ENCODE results near the gene LIN7C. TPM values are rescaled to one million over a fixed set of nuclear protein-coding genes. Genes with fewer than 3 reads are reported as not detected.

Gene LIN7C
- polyA plus RNA-seq, 4 donors: 7.3 to 29.1 (median 11.3) TPM

GRCh38 chr11:27485930-27486773 is 20.4 kb downstream of the LIN7C start:
- peaks cover 0 to 14% (median 0%) of the 10 kb centered on the region in 3 donors for H3K36me3 ChIP-seq (ENCODE audit: control insufficient read depth in 3 of 3, insufficient read depth in 2 of 3, low read depth in 1 of 3, low read length in 3 of 3)
- no peak overlapping the region for H3K27ac ChIP-seq (ENCODE audit: low read depth in 1 of 3, low read length in 2 of 3)
- FAIRE-seq (peak; percentile 51), DNase-seq (peak; percentile 73 to 78)
- no peak overlapping the region for H3K4me3 ChIP-seq (ENCODE audit: low read depth in 1 of 3, low read length in 3 of 3)
- no peaks in the 10 kb centered on the region for H3K9me3 ChIP-seq (ENCODE audit: control insufficient read depth in 2 of 2, insufficient read depth in 1 of 2, low read depth in 1 of 2, low read length in 1 of 2)
- no peaks in the 10 kb centered on the region for H3K4me1 ChIP-seq (ENCODE audit: control insufficient read depth in 3 of 3, insufficient read depth in 2 of 3, low read depth in 1 of 3, low read length in 2 of 3)
- WGBS, 3 donors: 27 to 44% (median 29%) methylated on average over 4 of the region's 4 CpGs
- H3K27me3 ChIP-seq (ENCODE audit: control insufficient read depth in 3 of 3, insufficient read depth in 3 of 3, low read length in 3 of 3): no peaks in the 10 kb centered on the region

DNA sequence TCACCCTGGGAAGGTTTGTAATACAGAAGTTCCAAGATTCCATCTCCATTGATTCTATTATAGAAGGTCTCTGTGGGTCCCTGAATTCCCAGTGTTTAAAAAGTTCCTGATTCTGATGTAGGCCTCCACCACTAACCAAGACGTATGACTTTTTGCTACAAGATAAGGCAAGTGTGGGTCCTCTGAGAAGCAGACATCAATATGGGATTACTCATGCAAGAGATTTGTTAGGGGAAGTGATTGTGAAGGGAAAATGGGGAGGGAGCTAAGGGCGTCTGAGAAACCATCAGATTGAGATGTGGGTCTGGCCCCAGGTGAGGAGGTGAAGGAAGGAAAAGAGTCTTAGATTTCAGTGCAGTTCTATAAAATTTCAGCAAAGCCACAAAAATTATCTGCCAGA is 23.8 kb downstream of the LIN7C start:
- FAIRE-seq (no peak), DNase-seq (no peak)
- H3K27ac ChIP-seq (ENCODE audit: low read depth in 1 of 3, low read length in 2 of 3): no peak overlapping the region
- 89 to 96% (median 91%) methylated on average over 2 of the region's 2 CpGs for WGBS, 3 donors
- H3K4me3 ChIP-seq (ENCODE audit: low read depth in 1 of 3, low read length in 3 of 3): no peak overlapping the region
- H3K9me3 ChIP-seq (ENCODE audit: control insufficient read depth in 2 of 2, insufficient read depth in 1 of 2, low read depth in 1 of 2, low read length in 1 of 2): no peaks in the 10 kb centered on the region
- H3K27me3 ChIP-seq (ENCODE audit: control insufficient read depth in 3 of 3, insufficient read depth in 3 of 3, low read length in 3 of 3): no peaks in the 10 kb centered on the region
- no peaks in the 10 kb centered on the region for H3K4me1 ChIP-seq (ENCODE audit: control insufficient read depth in 3 of 3, insufficient read depth in 2 of 3, low read depth in 1 of 3, low read length in 2 of 3)
- no peaks in the 10 kb centered on the region for H3K36me3 ChIP-seq (ENCODE audit: control insufficient read depth in 3 of 3, insufficient read depth in 2 of 3, low read depth in 1 of 3, low read length in 3 of 3)

DNA sequence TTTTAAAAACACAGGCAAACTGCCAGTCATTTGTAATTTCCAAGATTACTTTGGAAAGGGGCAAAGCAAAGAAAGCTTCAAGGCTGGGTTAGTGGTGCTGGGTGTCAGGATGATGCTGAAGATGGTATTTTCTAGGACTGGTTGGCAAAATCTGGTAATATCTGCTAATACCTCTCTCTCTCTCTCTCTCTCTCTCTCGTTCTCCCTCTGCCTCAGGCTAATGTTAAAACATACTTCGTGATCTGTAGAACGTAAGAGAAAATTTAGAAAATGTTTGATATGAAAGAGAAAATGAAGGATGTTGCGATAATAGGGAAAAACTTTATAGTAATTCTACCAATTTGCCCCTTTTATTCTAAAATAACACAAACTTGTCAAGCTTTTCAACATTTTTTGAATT is 24.6 kb downstream of the LIN7C start:
- Histone ChIP-seq H3K4me1 (ENCODE audit: control insufficient read depth in 3 of 3, insufficient read depth in 2 of 3, low read depth in 1 of 3, low read length in 2 of 3) (no peaks in the 10 kb centered on the region), H3K9me3 (ENCODE audit: control insufficient read depth in 2 of 2, insufficient read depth in 1 of 2, low read depth in 1 of 2, low read length in 1 of 2) (no peaks in the 10 kb centered on the region), H3K27ac (ENCODE audit: low read depth in 1 of 3, low read length in 2 of 3) (no peak overlapping the region), H3K4me3 (ENCODE audit: low read depth in 1 of 3, low read length in 3 of 3) (no peak overlapping the region), H3K36me3 (ENCODE audit: control insufficient read depth in 3 of 3, insufficient read depth in 2 of 3, low read depth in 1 of 3, low read length in 3 of 3) (no peaks in the 10 kb centered on the region), H3K27me3 (ENCODE audit: control insufficient read depth in 3 of 3, insufficient read depth in 3 of 3, low read length in 3 of 3) (no peaks in the 10 kb centered on the region)
- FAIRE-seq: no peak
- no peak for DNase-seq
- WGBS, 3 donors: 90 to 96% (median 91%) methylated on average over 4 of the region's 4 CpGs

GRCh38 chr11:27477831-27478230 is 28.7 kb downstream of the LIN7C start:
- FAIRE-seq (no peak), DNase-seq (no peak)
- WGBS, 3 donors: 81 to 84% (median 82%) methylated on average over 2 of the region's 2 CpGs

GRCh38 chr11:27477243-27477642 is 29.3 kb downstream of the LIN7C start:
- Histone ChIP-seq H3K9me3 (ENCODE audit: control insufficient read depth in 2 of 2, insufficient read depth in 1 of 2, low read depth in 1 of 2, low read length in 1 of 2) (no peaks in the 10 kb centered on the region), H3K4me3 (ENCODE audit: low read depth in 1 of 3, low read length in 3 of 3) (no peak overlapping the region), H3K36me3 (ENCODE audit: control insufficient read depth in 3 of 3, insufficient read depth in 2 of 3, low read depth in 1 of 3, low read length in 3 of 3) (no peaks in the 10 kb centered on the region), H3K27me3 (ENCODE audit: control insufficient read depth in 3 of 3, insufficient read depth in 3 of 3, low read length in 3 of 3) (no peaks in the 10 kb centered on the region), H3K27ac (ENCODE audit: low read depth in 1 of 3, low read length in 2 of 3) (no peak overlapping the region), H3K4me1 (ENCODE audit: control insufficient read depth in 3 of 3, insufficient read depth in 2 of 3, low read depth in 1 of 3, low read length in 2 of 3) (no peaks in the 10 kb centered on the region)
- no peak for DNase-seq
- FAIRE-seq: no peak

More at GRCh38 chr11:27477831-27478230, 28.7 kb downstream of the LIN7C start:
- Histone ChIP-seq H3K27me3 (ENCODE audit: control insufficient read depth in 3 of 3, insufficient read depth in 3 of 3, low read length in 3 of 3) (no peaks in the 10 kb centered on the region), H3K4me1 (ENCODE audit: control insufficient read depth in 3 of 3, insufficient read depth in 2 of 3, low read depth in 1 of 3, low read length in 2 of 3) (no peaks in the 10 kb centered on the region), H3K9me3 (ENCODE audit: control insufficient read depth in 2 of 2, insufficient read depth in 1 of 2, low read depth in 1 of 2, low read length in 1 of 2) (no peaks in the 10 kb centered on the region), H3K36me3 (ENCODE audit: control insufficient read depth in 3 of 3, insufficient read depth in 2 of 3, low read depth in 1 of 3, low read length in 3 of 3) (no peaks in the 10 kb centered on the region), H3K27ac (ENCODE audit: low read depth in 1 of 3, low read length in 2 of 3) (no peak overlapping the region), H3K4me3 (ENCODE audit: low read depth in 1 of 3, low read length in 3 of 3) (no peak overlapping the region)

DNA sequence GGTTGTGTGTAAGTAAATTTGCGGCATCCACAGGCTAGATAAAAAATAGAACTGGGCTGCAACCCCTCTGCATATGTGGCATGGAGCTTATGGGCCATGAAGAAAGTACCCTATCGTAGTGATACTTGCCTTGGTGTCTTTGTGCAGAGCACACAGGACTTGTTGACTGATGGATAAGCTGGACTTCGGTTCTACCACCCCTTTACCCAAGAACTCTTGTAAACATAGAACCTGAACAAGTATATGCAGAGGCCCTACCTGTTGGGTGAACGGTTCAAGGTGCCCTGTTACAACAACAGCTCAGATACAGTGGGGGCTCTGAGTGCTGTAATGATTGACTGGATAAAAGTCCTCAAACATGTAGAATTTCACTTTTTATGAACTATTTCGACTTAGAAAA is 30.9 kb downstream of the LIN7C start:
- no peaks in the 10 kb centered on the region for H3K9me3 ChIP-seq (ENCODE audit: control insufficient read depth in 2 of 2, insufficient read depth in 1 of 2, low read depth in 1 of 2, low read length in 1 of 2)
- no peak for DNase-seq
- H3K27me3 ChIP-seq (ENCODE audit: control insufficient read depth in 3 of 3, insufficient read depth in 3 of 3, low read length in 3 of 3): no peaks in the 10 kb centered on the region
- no peak for FAIRE-seq
- H3K4me1 ChIP-seq (ENCODE audit: control insufficient read depth in 3 of 3, insufficient read depth in 2 of 3, low read depth in 1 of 3, low read length in 2 of 3): no peaks in the 10 kb centered on the region
- no peak overlapping the region for H3K27ac ChIP-seq (ENCODE audit: low read depth in 1 of 3, low read length in 2 of 3)
- no peaks in the 10 kb centered on the region for H3K36me3 ChIP-seq (ENCODE audit: control insufficient read depth in 3 of 3, insufficient read depth in 2 of 3, low read depth in 1 of 3, low read length in 3 of 3)
- H3K4me3 ChIP-seq (ENCODE audit: low read depth in 1 of 3, low read length in 3 of 3): no peak overlapping the region
- 88 to 92% (median 91%) methylated on average over 5 of the region's 5 CpGs for WGBS, 3 donors

DNA sequence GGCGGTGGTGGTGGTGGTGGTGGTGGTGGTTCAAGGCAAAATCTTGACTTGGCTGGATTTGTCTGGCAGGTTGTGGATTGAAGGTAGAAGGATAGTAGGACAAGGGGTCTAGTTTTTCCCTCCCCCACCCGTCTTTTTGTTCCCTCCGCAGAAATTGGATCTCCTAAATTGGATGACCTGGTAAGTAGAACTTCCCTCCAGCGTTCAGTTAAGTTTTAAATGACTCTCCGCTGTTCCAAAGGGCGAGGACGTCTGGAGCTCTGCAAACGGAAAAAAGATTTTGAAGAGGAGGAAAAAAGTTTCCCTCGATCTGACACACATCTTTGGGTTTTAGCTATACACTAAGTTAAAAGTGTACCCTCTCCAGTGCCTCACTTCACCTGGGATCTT is 33.6 kb downstream of the LIN7C start:
- H3K36me3 ChIP-seq (ENCODE audit: control insufficient read depth in 3 of 3, insufficient read depth in 2 of 3, low read depth in 1 of 3, low read length in 3 of 3): no peaks in the 10 kb centered on the region
- peak in 1 of 2 donors; percentile 71 for DNase-seq
- WGBS, 3 donors: 3 to 11% (median 7%) methylated on average over 8 to 9 of the region's 9 CpGs
- peak overlapping the region in 1 of 3 donors; percentile 83 for H3K27ac ChIP-seq (ENCODE audit: low read depth in 1 of 3, low read length in 2 of 3)
- no peaks in the 10 kb centered on the region for H3K27me3 ChIP-seq (ENCODE audit: control insufficient read depth in 3 of 3, insufficient read depth in 3 of 3, low read length in 3 of 3)
- no peak for FAIRE-seq
- H3K4me1 ChIP-seq (ENCODE audit: control insufficient read depth in 3 of 3, insufficient read depth in 2 of 3, low read depth in 1 of 3, low read length in 2 of 3): peaks cover 0 to 11% (median 0%) of the 10 kb centered on the region in 3 donors
- H3K9me3 ChIP-seq (ENCODE audit: control insufficient read depth in 2 of 2, insufficient read depth in 1 of 2, low read depth in 1 of 2, low read length in 1 of 2): no peaks in the 10 kb centered on the region
- H3K4me3 ChIP-seq (ENCODE audit: low read depth in 1 of 3, low read length in 3 of 3): peak overlapping the region in 2 of 3 donors; percentile 64 to 97

DNA sequence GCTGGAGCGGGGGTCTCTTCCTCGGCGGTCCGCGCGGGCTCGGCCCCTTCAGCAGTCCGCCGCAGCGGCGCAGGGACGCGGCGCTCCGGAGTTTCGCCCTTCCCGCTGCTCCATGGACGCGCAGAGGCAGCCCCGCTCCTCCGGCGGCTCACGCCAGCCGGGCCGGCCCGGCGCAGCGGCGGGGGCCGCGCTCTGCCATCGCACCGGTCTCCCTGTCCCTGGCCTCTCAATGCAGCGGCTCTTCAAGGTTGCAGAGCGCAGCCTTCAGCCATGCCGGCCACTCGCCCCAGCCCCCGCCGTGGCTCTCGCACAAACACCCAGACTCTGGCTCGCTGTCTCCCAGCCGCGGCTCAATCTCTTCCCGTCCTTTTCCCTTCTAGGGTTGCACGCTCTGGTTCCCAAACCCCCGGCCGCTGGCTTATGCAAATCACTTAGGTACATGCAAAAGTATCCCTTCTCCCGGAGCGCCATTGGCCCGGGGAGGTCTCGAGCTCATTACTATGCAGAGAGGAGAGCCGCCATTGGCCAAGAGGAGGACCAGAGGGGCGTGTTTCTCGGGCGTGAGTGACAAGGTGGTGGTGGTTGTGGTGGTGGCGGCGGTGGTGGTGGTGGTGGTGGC is 34.1 kb downstream of the LIN7C start, which contains the start of gene LGR4:
TSS of gene LGR4 (minus strand) at position 393 of the 619 bp plus-strand sequence. CDS start 488 bp downstream, outside the sequence.
- no peaks in the 10 kb centered on the region for H3K36me3 ChIP-seq (ENCODE audit: control insufficient read depth in 3 of 3, insufficient read depth in 2 of 3, low read depth in 1 of 3, low read length in 3 of 3)
- FAIRE-seq (no peak), DNase-seq (peak; percentile 96 to 99)
- peak within 1 kb of the TSS; percentile 64 to 97 (median 68) for H3K4me3 ChIP-seq (ENCODE audit: low read depth in 1 of 3, low read length in 3 of 3)
- peaks cover 0 to 11% (median 0%) of the 10 kb centered on the region in 3 donors for H3K4me1 ChIP-seq (ENCODE audit: control insufficient read depth in 3 of 3, insufficient read depth in 2 of 3, low read depth in 1 of 3, low read length in 2 of 3)
- H3K27me3 ChIP-seq (ENCODE audit: control insufficient read depth in 3 of 3, insufficient read depth in 3 of 3, low read length in 3 of 3): no peaks in the 10 kb centered on the region
- peak within 1 kb of the TSS; percentile 83 to 93 (median 90) for H3K27ac ChIP-seq (ENCODE audit: low read depth in 1 of 3, low read length in 2 of 3)
- H3K9me3 ChIP-seq (ENCODE audit: control insufficient read depth in 2 of 2, insufficient read depth in 1 of 2, low read depth in 1 of 2, low read length in 1 of 2): no peaks in the 10 kb centered on the region
- WGBS, 3 donors: 0 to 1% (median 0%) methylated on average over 33 to 57 of the region's 57 CpGs
